Measurements from ENCODE around the gene PLIN3.
A peak's percentile ranks its signal among the peaks of the same experiment; 100 is the strongest.
"Not testable (repeated sequence)": the region's sequence is repeated elsewhere in the genome, so short reads cannot be mapped to it uniquely, and the experiment has no call there.

Gene PLIN3

DNA sequence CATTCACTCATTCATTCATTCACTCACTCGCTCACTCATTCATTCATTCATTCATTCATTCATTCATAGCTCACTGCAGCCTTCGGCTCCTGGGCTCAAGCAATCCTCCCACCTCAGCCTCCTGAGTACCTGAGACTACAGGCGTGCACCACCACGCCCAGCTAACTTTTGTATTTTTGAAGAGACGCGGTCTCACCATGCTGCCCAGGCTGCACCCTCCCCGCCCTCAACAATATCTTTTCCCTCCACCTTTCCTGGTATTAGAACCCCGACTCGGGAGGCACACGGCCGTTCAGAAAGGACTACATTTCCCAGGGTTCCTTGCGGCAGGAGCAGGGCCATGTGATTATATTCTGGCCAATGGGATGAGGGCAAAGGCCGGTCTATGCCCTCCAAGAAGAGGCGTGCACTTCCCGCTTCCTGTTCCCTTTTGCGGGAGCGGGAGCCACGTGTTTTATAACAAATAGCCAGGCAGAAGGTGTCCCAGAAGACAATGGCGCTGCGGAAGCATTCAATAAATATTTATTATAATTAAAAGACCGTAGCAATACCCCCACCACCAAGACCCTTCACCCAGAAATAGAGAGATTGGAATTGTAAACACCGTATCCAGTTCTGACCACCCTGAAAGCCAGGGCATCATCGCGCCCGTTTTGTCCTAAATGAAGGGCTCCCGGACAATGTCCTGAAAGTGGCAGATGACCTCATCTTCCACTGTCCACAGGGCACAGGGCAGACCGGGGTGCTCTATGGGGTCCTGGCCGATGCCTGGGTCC is 51.9 kb downstream of the PLIN3 start:
- peak overlapping the region; percentile 71 for H3K4me3 Mint-ChIP-seq
- H3K27ac Mint-ChIP-seq = peak overlapping the region; percentile 69
- peaks cover 26% of the 10 kb centered on the region for H3K4me1 Mint-ChIP-seq (ENCODE audit: low read depth)
- no peaks in the 10 kb centered on the region for H3K27me3 Mint-ChIP-seq
- no peaks in the 10 kb centered on the region for H3K9me3 Mint-ChIP-seq
- peaks cover 21% of the 10 kb centered on the region for H3K36me3 Mint-ChIP-seq (ENCODE audit: low read depth)

DNA sequence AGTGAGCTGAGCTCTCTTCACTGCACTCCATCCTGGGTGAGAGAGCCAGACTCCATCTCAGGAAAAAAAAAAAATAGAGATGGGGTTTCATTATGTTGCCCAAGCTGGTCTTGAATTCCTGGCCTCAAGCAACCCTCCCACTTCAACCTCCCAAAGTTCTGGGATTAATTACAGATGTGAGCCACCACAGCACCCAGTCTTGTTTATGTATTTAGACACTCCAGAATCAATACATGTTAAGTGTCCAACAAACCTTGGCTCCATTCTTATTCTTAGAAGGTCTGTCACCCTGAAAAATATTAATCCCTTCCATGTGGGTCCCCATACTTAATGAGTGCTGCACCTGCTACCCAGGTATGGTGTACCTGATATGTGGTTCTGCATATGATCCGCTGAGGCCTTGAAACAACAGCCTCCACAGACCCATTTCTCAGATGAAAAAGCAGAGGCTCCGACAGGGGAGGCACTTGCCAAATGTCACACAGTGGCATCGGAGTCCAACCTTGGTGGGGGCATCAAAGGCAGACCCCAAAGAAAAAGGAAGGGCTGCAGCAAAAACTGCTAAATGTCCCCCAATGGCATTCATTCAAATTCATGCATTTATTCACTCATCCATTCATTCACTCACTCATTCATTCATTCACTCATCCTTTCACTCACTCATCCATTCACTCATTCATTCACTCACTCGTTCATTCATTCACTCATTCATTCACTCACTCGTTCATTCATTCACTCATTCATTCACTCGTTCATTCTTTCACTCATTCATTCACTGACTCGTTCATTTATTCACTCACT is 52.6 kb downstream of the PLIN3 start:
- no peaks in the 10 kb centered on the region for H3K27me3 Mint-ChIP-seq
- peaks cover 21% of the 10 kb centered on the region for H3K36me3 Mint-ChIP-seq (ENCODE audit: low read depth)
- H3K4me3 Mint-ChIP-seq = peak overlapping the region; percentile 71
- no peaks in the 10 kb centered on the region for H3K9me3 Mint-ChIP-seq
- H3K4me1 Mint-ChIP-seq (ENCODE audit: low read depth) = peaks cover 28% of the 10 kb centered on the region
- H3K27ac Mint-ChIP-seq = peak overlapping the region; percentile 69

DNA sequence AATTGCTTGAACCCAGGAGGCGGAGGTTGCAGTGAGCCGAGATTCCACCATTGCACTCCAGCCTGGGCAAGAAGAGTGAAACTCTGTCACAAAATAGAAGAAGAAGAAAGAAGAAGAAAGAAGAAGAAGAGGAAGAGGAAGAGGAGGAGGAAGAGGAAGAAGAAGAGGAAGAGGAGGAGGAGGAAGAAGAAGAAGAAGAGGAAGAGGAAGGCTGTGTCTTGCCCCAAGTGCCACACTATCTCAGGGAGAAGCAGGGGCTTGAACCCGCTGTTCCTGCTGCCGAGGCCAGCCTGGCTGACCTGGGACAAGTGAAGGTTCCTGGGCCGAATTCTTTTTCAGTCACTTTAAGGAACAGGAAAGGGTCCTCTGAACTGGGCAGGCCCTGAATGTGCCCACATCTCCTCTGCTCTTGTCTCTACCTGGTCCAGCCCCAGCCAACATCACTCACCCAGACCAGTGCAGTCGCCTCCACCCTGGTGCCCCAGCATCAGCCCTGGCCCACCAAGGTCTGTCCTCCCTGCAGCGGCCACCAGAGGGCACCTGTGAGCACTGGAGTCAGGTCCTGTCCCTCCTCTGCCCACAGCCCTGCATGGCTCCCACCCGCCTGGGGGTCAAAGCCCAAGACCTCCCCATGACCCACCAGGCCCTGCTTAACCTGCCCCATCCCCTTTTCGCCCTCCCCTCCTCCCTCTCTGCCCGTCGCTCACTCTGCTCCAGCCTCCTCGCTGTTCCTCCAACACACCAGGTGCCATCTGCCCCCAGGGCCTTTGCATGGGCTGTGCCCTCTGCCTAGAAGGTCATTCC is 55.9 kb downstream of the PLIN3 start:
- Mint-ChIP-seq H3K9me3 (no peaks in the 10 kb centered on the region), H3K4me1 (ENCODE audit: low read depth) (peaks cover 31% of the 10 kb centered on the region), H3K27me3 (no peaks in the 10 kb centered on the region), H3K27ac (peak overlapping the region; percentile 26), H3K36me3 (ENCODE audit: low read depth) (peaks cover 8% of the 10 kb centered on the region), H3K4me3 (no peak overlapping the region)

DNA sequence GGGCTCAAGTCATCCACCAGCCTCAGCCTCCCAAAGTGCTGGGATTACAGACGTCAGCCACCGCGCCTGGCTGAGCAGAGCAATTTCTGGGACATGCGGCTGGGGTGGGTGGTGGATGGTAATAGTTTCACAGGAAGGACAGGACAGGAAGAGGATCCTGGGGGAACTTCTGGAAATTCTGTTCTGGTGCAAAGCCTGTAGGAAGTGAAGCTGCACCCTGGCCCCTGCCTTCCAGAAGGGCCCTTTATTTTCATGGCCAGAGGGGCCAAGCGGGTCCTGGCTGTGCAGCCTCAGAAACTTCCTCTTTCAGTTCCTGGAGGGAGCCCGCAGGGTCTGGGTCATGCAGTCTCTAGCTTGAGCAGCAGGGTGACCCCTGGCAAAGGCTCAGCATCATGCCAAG is 60.3 kb downstream of the PLIN3 start:
- Mint-ChIP-seq H3K9me3 (no peaks in the 10 kb centered on the region), H3K36me3 (ENCODE audit: low read depth) (no peaks in the 10 kb centered on the region), H3K27me3 (no peaks in the 10 kb centered on the region), H3K27ac (no peak overlapping the region), H3K4me3 (no peak overlapping the region), H3K4me1 (ENCODE audit: low read depth) (peaks cover 12% of the 10 kb centered on the region)

DNA sequence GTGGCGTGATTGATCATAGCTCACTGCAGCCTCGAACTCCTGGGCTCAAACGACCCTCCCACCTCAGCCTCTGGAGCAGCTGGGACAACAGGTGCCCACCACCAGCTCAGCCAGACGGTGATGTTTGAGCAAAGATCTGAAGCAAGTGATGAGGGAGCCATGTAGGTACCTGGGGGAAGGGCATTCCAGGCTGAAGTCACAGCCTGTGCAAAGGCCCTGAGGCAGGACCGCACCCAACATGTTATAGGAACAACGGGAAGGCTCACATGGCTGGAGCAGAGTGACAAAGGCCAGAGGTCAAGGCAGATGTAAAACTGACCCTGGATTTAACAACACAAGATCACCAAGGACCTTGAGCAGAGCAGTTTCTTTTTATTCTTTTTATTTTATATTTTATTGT is 61.1 kb downstream of the PLIN3 start:
- H3K9me3 Mint-ChIP-seq = no peaks in the 10 kb centered on the region
- no peaks in the 10 kb centered on the region for H3K27me3 Mint-ChIP-seq
- H3K36me3 Mint-ChIP-seq (ENCODE audit: low read depth) = no peaks in the 10 kb centered on the region
- H3K4me1 Mint-ChIP-seq (ENCODE audit: low read depth) = peaks cover 7% of the 10 kb centered on the region
- no peak overlapping the region for H3K4me3 Mint-ChIP-seq
- no peak overlapping the region for H3K27ac Mint-ChIP-seq

DNA sequence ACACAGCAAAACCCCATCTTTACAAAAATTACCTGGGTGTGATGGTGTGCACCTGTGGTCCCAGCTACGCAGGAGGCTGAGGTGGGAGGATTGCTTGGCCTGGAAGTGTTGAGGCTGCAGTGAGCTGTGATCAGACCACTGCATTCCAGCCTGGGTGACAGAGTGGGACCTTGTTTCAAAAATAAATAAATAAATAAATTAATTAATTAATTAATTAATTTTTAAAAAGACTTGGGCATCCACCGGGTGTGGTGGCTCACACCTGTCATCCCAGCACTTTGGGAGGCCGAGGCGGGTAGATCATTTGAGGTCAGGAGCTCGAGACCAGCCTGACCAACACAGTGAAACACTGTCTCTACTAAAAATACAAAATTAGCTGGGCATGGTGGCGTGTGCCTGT is 62.3 kb downstream of the PLIN3 start:
- not testable (repeated sequence) for H3K4me1 Mint-ChIP-seq (ENCODE audit: low read depth); H3K27ac Mint-ChIP-seq; H3K36me3 Mint-ChIP-seq (ENCODE audit: low read depth); H3K9me3 Mint-ChIP-seq; H3K4me3 Mint-ChIP-seq; H3K27me3 Mint-ChIP-seq

DNA sequence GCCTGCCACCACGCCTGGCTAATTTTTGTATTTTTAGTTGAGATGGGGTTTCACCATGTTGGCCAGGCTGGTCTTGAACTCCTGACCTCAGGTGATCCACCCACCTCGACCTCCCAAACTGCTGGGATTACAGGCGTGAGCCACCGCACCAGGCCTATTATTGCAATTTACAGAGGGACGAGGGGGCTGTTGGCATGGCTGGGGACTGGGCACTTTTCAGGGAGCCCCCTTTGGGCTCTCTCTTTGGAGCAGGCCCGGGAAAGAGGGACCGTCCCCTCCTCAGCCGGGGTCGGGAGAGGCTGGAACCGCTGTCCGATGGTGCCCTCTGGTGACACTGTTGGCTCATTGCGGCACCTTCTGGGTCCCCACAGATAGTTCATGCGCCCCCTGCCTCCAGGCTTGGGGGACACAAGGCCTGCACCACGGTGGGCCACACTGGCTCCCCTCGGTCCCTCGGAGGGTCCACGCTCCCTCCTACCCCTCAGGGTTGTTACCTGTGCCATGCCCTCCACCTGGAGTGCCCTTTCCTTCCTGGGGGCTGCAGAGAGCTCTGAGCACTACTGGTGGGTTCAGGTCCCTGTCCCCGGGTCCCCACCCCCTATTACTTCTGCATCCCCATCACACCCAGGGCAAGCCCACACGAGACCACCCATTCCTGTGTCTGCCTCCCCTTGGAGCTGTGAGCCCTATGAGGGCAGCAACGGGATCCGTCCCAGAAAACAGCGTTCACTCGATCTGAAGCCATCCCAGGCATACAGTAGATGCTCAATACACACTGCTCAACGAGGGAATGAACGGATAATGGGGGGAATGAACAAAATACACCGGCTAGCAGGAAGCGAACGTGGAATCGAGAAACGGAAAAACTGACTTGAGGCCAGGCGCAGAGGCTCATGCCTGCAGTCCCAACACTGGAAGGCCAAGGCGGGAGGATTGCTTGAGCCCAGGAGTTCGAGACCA is 63.5 kb downstream of the PLIN3 start:
- H3K27me3 Mint-ChIP-seq = no peaks in the 10 kb centered on the region
- no peak overlapping the region for H3K27ac Mint-ChIP-seq
- H3K9me3 Mint-ChIP-seq = no peaks in the 10 kb centered on the region
- H3K4me1 Mint-ChIP-seq (ENCODE audit: low read depth) = no peaks in the 10 kb centered on the region
- no peaks in the 10 kb centered on the region for H3K36me3 Mint-ChIP-seq (ENCODE audit: low read depth)
- no peak overlapping the region for H3K4me3 Mint-ChIP-seq

DNA sequence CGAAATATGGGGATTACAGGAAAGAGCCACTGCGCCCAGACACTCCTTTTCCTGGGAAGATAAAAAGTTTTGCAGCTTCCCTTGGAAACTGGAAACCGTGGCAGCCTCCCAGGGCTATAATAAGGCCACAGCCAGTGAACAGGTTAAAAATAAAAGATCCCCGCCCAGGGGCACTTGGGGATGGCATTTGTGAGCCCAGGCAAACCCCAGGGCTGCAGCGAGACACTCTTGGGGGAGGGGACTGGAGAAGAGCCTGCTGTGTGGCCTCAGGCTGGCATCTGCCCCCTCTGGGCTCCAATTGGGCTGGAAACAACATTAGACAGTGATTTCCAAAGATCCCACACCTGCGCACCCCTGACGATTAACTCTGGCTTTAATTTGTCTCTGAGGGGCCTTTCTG is 64.8 kb downstream of the PLIN3 start:
- no peaks in the 10 kb centered on the region for H3K27me3 Mint-ChIP-seq
- H3K27ac Mint-ChIP-seq = no peak overlapping the region
- no peaks in the 10 kb centered on the region for H3K9me3 Mint-ChIP-seq
- no peaks in the 10 kb centered on the region for H3K4me1 Mint-ChIP-seq (ENCODE audit: low read depth)
- H3K4me3 Mint-ChIP-seq = no peak overlapping the region
- H3K36me3 Mint-ChIP-seq (ENCODE audit: low read depth) = peaks cover 10% of the 10 kb centered on the region

DNA sequence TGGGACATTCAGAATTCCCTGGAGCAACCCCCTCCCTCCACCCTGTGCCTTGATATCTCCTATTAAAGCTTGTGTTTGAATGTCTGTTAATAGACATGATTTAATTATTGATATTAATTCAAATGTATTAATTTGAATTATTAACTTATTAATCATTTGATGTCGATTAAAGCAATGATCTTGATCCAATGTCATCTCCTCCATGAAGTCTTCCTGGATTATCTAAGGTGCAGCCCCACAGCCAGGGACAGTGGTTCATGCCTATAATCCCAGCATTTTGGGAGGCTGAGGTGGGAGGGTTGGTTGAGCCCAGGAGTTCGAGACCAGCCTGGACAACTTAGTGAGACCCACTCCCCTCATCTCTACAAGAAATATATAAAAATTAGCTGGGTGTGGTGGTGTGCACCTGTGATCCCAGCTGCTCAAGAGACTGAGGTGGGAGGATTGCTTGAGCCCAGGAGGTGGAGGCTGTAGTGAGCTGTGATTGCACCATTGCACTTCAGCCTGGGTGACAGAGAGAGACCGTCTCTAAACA is 66.3 kb downstream of the PLIN3 start:
- Mint-ChIP-seq H3K27me3 (no peaks in the 10 kb centered on the region), H3K27ac (no peak overlapping the region), H3K36me3 (ENCODE audit: low read depth) (peaks cover 19% of the 10 kb centered on the region), H3K9me3 (no peaks in the 10 kb centered on the region), H3K4me1 (ENCODE audit: low read depth) (peaks cover 8% of the 10 kb centered on the region), H3K4me3 (no peak overlapping the region)

DNA sequence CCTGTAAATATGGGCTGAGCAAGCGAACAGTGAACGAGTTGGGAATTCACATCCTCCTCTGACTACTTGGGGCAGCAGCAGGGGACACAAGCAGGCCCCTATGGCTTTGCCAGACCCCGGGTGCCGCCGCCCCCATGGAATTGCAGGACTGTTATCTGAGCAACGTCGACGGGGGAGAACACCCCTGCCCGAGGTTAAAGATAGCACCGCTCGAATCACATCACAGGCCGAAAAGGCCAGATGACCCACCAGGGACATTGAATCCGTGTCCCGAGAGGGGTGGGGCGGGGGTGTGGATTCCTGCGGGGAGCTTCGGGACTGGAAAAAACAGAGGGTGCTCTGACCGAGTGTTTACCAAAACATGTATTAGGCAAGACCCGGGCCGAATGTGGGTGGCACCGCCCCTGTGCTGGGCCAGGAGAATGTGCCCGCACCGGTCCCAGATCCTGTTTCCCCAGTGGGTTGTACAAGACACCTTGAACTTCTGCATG is 66.8 kb downstream of the PLIN3 start:
- peaks cover 8% of the 10 kb centered on the region for H3K4me1 Mint-ChIP-seq (ENCODE audit: low read depth)
- H3K27me3 Mint-ChIP-seq = no peaks in the 10 kb centered on the region
- H3K36me3 Mint-ChIP-seq (ENCODE audit: low read depth) = peaks cover 20% of the 10 kb centered on the region
- H3K9me3 Mint-ChIP-seq = no peaks in the 10 kb centered on the region
- no peak overlapping the region for H3K4me3 Mint-ChIP-seq
- H3K27ac Mint-ChIP-seq = no peak overlapping the region

DNA sequence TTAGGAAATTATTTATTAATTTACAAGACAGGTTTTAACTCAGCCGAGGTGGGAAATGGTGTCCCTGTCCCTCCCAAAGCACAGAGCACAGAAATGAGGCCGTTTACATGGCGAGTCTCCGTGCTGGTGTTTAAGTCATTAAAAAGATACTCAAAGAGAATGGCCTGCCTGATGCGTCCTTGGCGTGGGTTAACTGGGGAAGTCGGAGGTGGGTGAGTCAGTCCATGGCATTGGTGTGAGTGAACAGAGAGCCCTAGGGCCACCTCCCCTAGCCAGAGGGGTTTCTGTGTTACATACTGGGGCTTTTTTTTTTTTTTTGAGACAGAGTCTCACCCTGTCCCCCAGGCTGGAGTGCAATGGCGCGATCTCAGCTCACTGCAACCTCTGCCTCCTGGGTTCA is 72.1 kb downstream of the PLIN3 start:
- Mint-ChIP-seq H3K4me1 (ENCODE audit: low read depth) (peaks cover 40% of the 10 kb centered on the region), H3K4me3 (peak overlapping the region; percentile 56), H3K27ac (peak overlapping the region; percentile 32), H3K27me3 (no peaks in the 10 kb centered on the region), H3K36me3 (ENCODE audit: low read depth) (peaks cover 49% of the 10 kb centered on the region), H3K9me3 (no peaks in the 10 kb centered on the region)

DNA sequence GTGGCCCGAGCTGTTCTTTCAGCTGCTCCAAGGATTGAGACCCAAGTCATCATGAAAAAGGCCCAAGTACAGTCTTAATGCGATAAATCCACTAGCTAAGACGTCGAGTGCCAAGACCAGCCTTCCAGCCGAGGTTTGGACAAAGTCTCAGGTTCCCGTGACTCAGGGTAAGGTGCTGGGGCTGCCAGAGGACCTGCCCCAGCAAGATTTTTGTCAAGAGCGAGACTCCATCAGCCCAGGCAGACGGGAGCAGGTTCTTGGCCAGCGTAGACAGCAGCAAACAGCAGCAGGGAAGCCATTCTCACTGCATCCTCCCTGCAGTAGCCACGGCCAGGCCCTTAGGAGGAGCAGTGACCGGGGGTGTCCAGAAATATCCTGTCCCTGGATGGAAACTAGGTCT is 72.5 kb downstream of the PLIN3 start:
- H3K27me3 Mint-ChIP-seq = no peaks in the 10 kb centered on the region
- H3K4me3 Mint-ChIP-seq = peak overlapping the region; percentile 56
- H3K9me3 Mint-ChIP-seq = no peaks in the 10 kb centered on the region
- peaks cover 40% of the 10 kb centered on the region for H3K4me1 Mint-ChIP-seq (ENCODE audit: low read depth)
- peaks cover 49% of the 10 kb centered on the region for H3K36me3 Mint-ChIP-seq (ENCODE audit: low read depth)
- H3K27ac Mint-ChIP-seq = no peak overlapping the region

DNA sequence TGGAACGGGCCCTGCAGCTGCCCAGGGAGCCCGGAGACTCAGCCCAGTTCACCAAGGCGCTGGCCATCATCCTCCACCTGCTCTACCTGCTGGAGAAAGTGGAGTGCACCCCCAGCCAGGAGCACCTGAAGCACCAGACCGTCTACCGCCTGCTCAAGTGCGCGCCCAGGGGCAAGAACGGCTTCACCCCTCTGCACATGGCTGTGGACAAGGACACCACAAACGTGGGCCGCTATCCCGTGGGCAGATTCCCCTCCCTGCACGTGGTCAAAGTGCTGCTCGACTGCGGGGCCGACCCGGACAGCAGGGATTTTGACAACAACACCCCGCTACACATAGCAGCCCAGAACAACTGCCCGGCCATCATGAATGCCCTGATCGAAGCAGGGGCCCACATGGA is 74.2 kb downstream of the PLIN3 start:
- H3K27ac Mint-ChIP-seq = peak overlapping the region; percentile 91
- peaks cover 40% of the 10 kb centered on the region for H3K4me1 Mint-ChIP-seq (ENCODE audit: low read depth)
- not testable (repeated sequence) for H3K27me3 Mint-ChIP-seq, H3K9me3 Mint-ChIP-seq
- peaks cover 43% of the 10 kb centered on the region for H3K36me3 Mint-ChIP-seq (ENCODE audit: low read depth)
- peak overlapping the region; percentile 91 for H3K4me3 Mint-ChIP-seq

DNA sequence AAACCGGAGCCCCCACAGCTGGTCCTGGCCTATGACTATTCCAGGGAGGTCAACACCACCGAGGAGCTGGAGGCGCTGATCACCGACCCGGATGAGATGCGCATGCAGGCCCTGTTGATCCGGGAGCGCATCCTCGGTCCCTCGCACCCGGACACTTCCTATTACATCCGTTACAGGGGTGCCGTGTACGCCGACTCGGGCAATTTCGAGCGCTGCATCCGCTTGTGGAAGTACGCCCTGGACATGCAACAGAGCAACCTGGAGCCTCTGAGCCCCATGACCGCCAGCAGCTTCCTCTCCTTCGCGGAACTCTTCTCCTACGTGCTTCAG is 74.6 kb downstream of the PLIN3 start:
- not testable (repeated sequence) for H3K27me3 Mint-ChIP-seq, H3K9me3 Mint-ChIP-seq
- peak overlapping the region; percentile 91 for H3K4me3 Mint-ChIP-seq
- H3K4me1 Mint-ChIP-seq (ENCODE audit: low read depth) = peaks cover 40% of the 10 kb centered on the region
- peak overlapping the region; percentile 91 for H3K27ac Mint-ChIP-seq
- peaks cover 39% of the 10 kb centered on the region for H3K36me3 Mint-ChIP-seq (ENCODE audit: low read depth)
